Activated CD8-positive, alpha-beta memory T cell treated with anti-CD3 and anti-CD28 coated beads for 1 hour (primary cell): Measurements from ENCODE around the gene LRRK1.

Source experiments
- DNase-seq, 2 donors: peaks; one replicate each; pipeline ENCODE4 v3.0.0-alpha.2; 2020; ENCODE audit warnings: low read depth in 1 of 2; ENCODE audit errors: extremely low read depth in 1 of 2

The LRRK1 gene

GRCh38 chr15:100918690-100919480 is at the start of gene LRRK1:
TSS of gene LRRK1 (plus strand) at chr15:100919357. CDS start at chr15:100924633, 5,276 bp downstream.
- no peak for DNase-seq

GRCh38 chr15:100873029-100873677 is 46.0 kb upstream of the LRRK1 start:
- DNase-seq, result peak in 1 of 2 donors; percentile 8

- no peak for DNase-seq
These were observed 43.7 kb upstream of the LRRK1 start for GRCh38 chr15:100875495-100875894.

- DNase-seq, result no peak
These were observed 43.2 kb upstream of the LRRK1 start for GRCh38 chr15:100875976-100876375.

GRCh38 chr15:100877551-100877950 is 41.6 kb upstream of the LRRK1 start:
- no peak for DNase-seq

- DNase-seq, result no peak
These were observed 41.0 kb upstream of the LRRK1 start for GRCh38 chr15:100878130-100878529.

- DNase-seq, result no peak
These were observed 40.5 kb upstream of the LRRK1 start for GRCh38 chr15:100878648-100879047.

GRCh38 chr15:100879061-100879463 is 40.1 kb upstream of the LRRK1 start:
- DNase-seq, result no peak

GRCh38 chr15:100879464-100880138 is 39.6 kb upstream of the LRRK1 start, which contains the start of gene ALDH1A3:
TSS of gene ALDH1A3 (plus strand) at chr15:100879831. CDS start at chr15:100879908, 77 bp downstream.
- no peak for DNase-seq

- DNase-seq, result no peak
These were observed 38.8 kb upstream of the LRRK1 start for GRCh38 chr15:100880139-100880896.

GRCh38 chr15:100880897-100881242 is 38.3 kb upstream of the LRRK1 start:
- no peak for DNase-seq

- no peak for DNase-seq
These were observed 37.4 kb upstream of the LRRK1 start for GRCh38 chr15:100881573-100882336.

- no peak for DNase-seq
These were observed 34.0 kb upstream of the LRRK1 start for GRCh38 chr15:100885116-100885515.

GRCh38 chr15:100885811-100886210 is 33.3 kb upstream of the LRRK1 start:
- DNase-seq, result no peak

GRCh38 chr15:100887211-100887913 is 31.8 kb upstream of the LRRK1 start:
- no peak for DNase-seq

- no peak for DNase-seq
These were observed 29.6 kb upstream of the LRRK1 start for GRCh38 chr15:100889385-100890050.

- no peak for DNase-seq
These were observed 29.0 kb upstream of the LRRK1 start for GRCh38 chr15:100890051-100890720.

GRCh38 chr15:100890850-100891249 is 28.3 kb upstream of the LRRK1 start:
- DNase-seq, result no peak
